Activated CD4-positive, alpha-beta memory T cell treated with anti-CD3 and anti-CD28 coated beads, Interleukin-2, amount 10 ng/mL, durations not matched to agents 7 days and 5 days (primary cell): ENCODE results near the gene CXCL17. TPM values are rescaled to one million over a fixed set of nuclear protein-coding genes. Genes with fewer than 3 reads are reported as not detected.
A peak's percentile ranks its signal among the peaks of the same experiment; 100 is the strongest.
"Not testable (repeated sequence)": the region's sequence is repeated elsewhere in the genome, so short reads cannot be mapped to it uniquely, and the experiment has no call there.

Experiments
- CTCF ChIA-PET: fragments of 350-600 bp; sonication (Branson Sonifier 250); formaldehyde crosslinking; loops from one replicate; lab custom pipeline; 2021; ENCODE audit warnings: antibody characterized with exemption, inconsistent platforms; lab: Charles Lee
- POLR2A ChIA-PET: fragments of 350-600 bp; sonication (Branson Sonifier 250); formaldehyde crosslinking; loops from one replicate; lab custom pipeline; 2021; ENCODE audit warnings: antibody characterized with exemption; lab: Charles Lee
- DNase-seq: peaks from one replicate; pipeline ENCODE4 v3.0.0-alpha.2; 2020
- H3K27ac Mint-ChIP-seq: one replicate; pipeline ENCODE4 v1.8.0; 2021; ENCODE audit warnings: mild to moderate bottlenecking, mixed read lengths
- H3K27me3 Mint-ChIP-seq: one replicate; pipeline ENCODE4 v1.8.0; 2021; ENCODE audit warnings: mixed read lengths
- H3K36me3 Mint-ChIP-seq: one replicate; pipeline ENCODE4 v1.8.0; 2021; ENCODE audit warnings: low read depth, mixed read lengths
- H3K4me1 Mint-ChIP-seq: one replicate; pipeline ENCODE4 v1.8.0; 2021; ENCODE audit warnings: mixed read lengths
- H3K4me3 Mint-ChIP-seq: one replicate; pipeline ENCODE4 v1.8.0; 2021; ENCODE audit warnings: mild to moderate bottlenecking, mixed read lengths
- H3K9me3 Mint-ChIP-seq: one replicate; pipeline ENCODE4 v1.8.0; 2021; ENCODE audit warnings: mixed read lengths
- total RNA-seq, 2 experiments: library from RNA; stranded (reverse); gene quantifications; one replicate each; pipeline ENCODE4 v1.2.3, GENCODE V29; 2021

CXCL17 gene
- not detected for total RNA-seq

- Mint-ChIP-seq H3K4me3 (no peak within 1 kb of the TSS), H3K27me3 (peaks cover 5% of the 10 kb centered on the region), H3K4me1 (peaks cover 29% of the 10 kb centered on the region), H3K27ac (no peak within 1 kb of the TSS), H3K9me3 (no peaks in the 10 kb centered on the region), H3K36me3 (no peaks in the 10 kb centered on the region)
- POLR2A ChIA-PET: no interaction called here
- CTCF ChIA-PET: interaction anchor here (0.7 to 3.0 kb wide), 5 partner anchors 7 to 124 kb away, joined by 3 to 91 read pairs (median 18); partner anchors contain the start of gene CEACAM1
- DNase-seq: no peak
Observed at GRCh38 chr19:42442833-42443232, at the start of gene CXCL17. TSS of gene CXCL17 (minus strand) at chr19:42442946. CDS start at chr19:42442832, 114 bp downstream.

- DNase-seq: no peak
- Mint-ChIP-seq H3K4me3 (no peak overlapping the region), H3K27me3 (no peaks in the 10 kb centered on the region), H3K27ac (no peak overlapping the region), H3K9me3 (no peaks in the 10 kb centered on the region), H3K4me1 (peaks cover 35% of the 10 kb centered on the region), H3K36me3 (peaks cover 9% of the 10 kb centered on the region)
- POLR2A ChIA-PET: interaction anchor here (1.9 kb wide), 1 partner anchor 9 kb away, joined by 6 read pairs; no protein-coding TSS in a partner anchor
- CTCF ChIA-PET: interaction anchor here (1.0 to 1.4 kb wide), 2 partner anchors 11 to 48 kb away, joined by 3 to 5 read pairs; no protein-coding TSS in a partner anchor
Observed at GRCh38 chr19:42488783-42489521, 46.2 kb upstream of the CXCL17 start.

- Mint-ChIP-seq H3K4me3 (no peak overlapping the region), H3K36me3 (peaks cover 13% of the 10 kb centered on the region), H3K9me3 (peaks cover 2% of the 10 kb centered on the region), H3K27me3 (peaks cover 2% of the 10 kb centered on the region), H3K27ac (peak overlapping the region; percentile 82), H3K4me1 (peaks cover 44% of the 10 kb centered on the region)
- ChIA-PET CTCF (interaction anchor here (0.9 to 1.5 kb wide), 4 partner anchors 11 to 47 kb away, joined by 3 to 5 read pairs (median 3); no protein-coding TSS in a partner anchor), POLR2A (interaction anchor here (0.6 to 1.9 kb wide), 3 partner anchors 10 to 624 kb away, joined by 3 to 7 read pairs (median 6); no protein-coding TSS in a partner anchor)
- DNase-seq: no peak
Observed at GRCh38 chr19:42487798-42488178, 45.0 kb upstream of the CXCL17 start.

- Mint-ChIP-seq H3K27ac (peak overlapping the region; percentile 82), H3K4me1 (peaks cover 44% of the 10 kb centered on the region), H3K36me3 (peaks cover 13% of the 10 kb centered on the region), H3K4me3 (peak overlapping the region; percentile 33), H3K9me3 (peaks cover 2% of the 10 kb centered on the region), H3K27me3 (peaks cover 2% of the 10 kb centered on the region)
- ChIA-PET CTCF (interaction anchor here (0.9 to 1.5 kb wide), 4 partner anchors 12 to 47 kb away, joined by 3 to 5 read pairs (median 3); no protein-coding TSS in a partner anchor), POLR2A (interaction anchor here (1.3 to 1.9 kb wide), 2 partner anchors 11 to 15 kb away, joined by 6 to 7 read pairs; no protein-coding TSS in a partner anchor)
- DNase-seq: peak; percentile 70
Observed at GRCh38 chr19:42487032-42487797, 44.5 kb upstream of the CXCL17 start.

GRCh38 chr19:42485036-42485435 is 42.3 kb upstream of the CXCL17 start:
- not testable (repeated sequence) for H3K27me3 Mint-ChIP-seq, H3K4me3 Mint-ChIP-seq, H3K9me3 Mint-ChIP-seq, H3K27ac Mint-ChIP-seq, DNase-seq
- CTCF ChIA-PET: interaction anchor here (0.6 to 1.6 kb wide), 2 partner anchors 45 to 473 kb away, joined by 3 to 8 read pairs; no protein-coding TSS in a partner anchor
- POLR2A ChIA-PET: interaction anchor here (1.2 to 1.5 kb wide), 2 partner anchors 36 to 43 kb away, joined by 3 to 6 read pairs; partner anchors contain the start of gene CEACAM1
- Mint-ChIP-seq H3K4me1 (peaks cover 62% of the 10 kb centered on the region), H3K36me3 (peaks cover 13% of the 10 kb centered on the region)

- H3K4me1 Mint-ChIP-seq: peaks cover 49% of the 10 kb centered on the region
- peaks cover 2% of the 10 kb centered on the region for H3K27me3 Mint-ChIP-seq
- ChIA-PET CTCF (no interaction called here), POLR2A (interaction anchor here (0.7 to 1.1 kb wide), 2 partner anchors 13 to 21 kb away, joined by 3 to 4 read pairs; no protein-coding TSS in a partner anchor)
- peaks cover 2% of the 10 kb centered on the region for H3K9me3 Mint-ChIP-seq
- peak overlapping the region; percentile 88 for H3K27ac Mint-ChIP-seq
- H3K36me3 Mint-ChIP-seq: peaks cover 9% of the 10 kb centered on the region
- H3K4me3 Mint-ChIP-seq: peak overlapping the region; percentile 25
- peak; percentile 58 for DNase-seq
Observed at GRCh38 chr19:42480335-42481095, 37.8 kb upstream of the CXCL17 start.

- peak overlapping the region; percentile 45 for H3K27ac Mint-ChIP-seq
- peaks cover 4% of the 10 kb centered on the region for H3K27me3 Mint-ChIP-seq
- peaks cover 44% of the 10 kb centered on the region for H3K4me1 Mint-ChIP-seq
- no peak overlapping the region for H3K4me3 Mint-ChIP-seq
- peaks cover 2% of the 10 kb centered on the region for H3K9me3 Mint-ChIP-seq
- peaks cover 9% of the 10 kb centered on the region for H3K36me3 Mint-ChIP-seq
- ChIA-PET CTCF (interaction anchor here (0.7 to 1.0 kb wide), 3 partner anchors 25 to 240 kb away, joined by 3 to 4 read pairs (median 3); no protein-coding TSS in a partner anchor), POLR2A (interaction anchor here (0.7 to 1.1 kb wide), 3 partner anchors 13 to 49 kb away, joined by 3 to 4 read pairs (median 3); partner anchors contain the start of gene CEACAM1)
- no peak for DNase-seq
Observed at GRCh38 chr19:42479736-42480135, 37.0 kb upstream of the CXCL17 start.

GRCh38 chr19:42478765-42479311 is 36.1 kb upstream of the CXCL17 start:
- H3K9me3 Mint-ChIP-seq: peaks cover 2% of the 10 kb centered on the region
- H3K27me3 Mint-ChIP-seq: peaks cover 5% of the 10 kb centered on the region
- no peak overlapping the region for H3K27ac Mint-ChIP-seq
- ChIA-PET CTCF (interaction anchor here (1.0 to 1.6 kb wide), 2 partner anchors 36 to 38 kb away, joined by 3 read pairs; no protein-coding TSS in a partner anchor), POLR2A (interaction anchor here (0.7 to 1.0 kb wide), 2 partner anchors 12 to 50 kb away, joined by 3 read pairs; partner anchors contain the start of gene CEACAM1)
- no peak overlapping the region for H3K4me3 Mint-ChIP-seq
- peaks cover 5% of the 10 kb centered on the region for H3K36me3 Mint-ChIP-seq
- no peak for DNase-seq
- H3K4me1 Mint-ChIP-seq: peaks cover 37% of the 10 kb centered on the region

- Mint-ChIP-seq H3K4me1 (peaks cover 30% of the 10 kb centered on the region), H3K36me3 (peaks cover 2% of the 10 kb centered on the region), H3K27me3 (peaks cover 3% of the 10 kb centered on the region), H3K4me3 (no peak overlapping the region), H3K9me3 (no peaks in the 10 kb centered on the region), H3K27ac (no peak overlapping the region)
- POLR2A ChIA-PET: no interaction called here
- CTCF ChIA-PET: interaction anchor here (0.6 to 1.6 kb wide), 2 partner anchors 25 to 37 kb away, joined by 3 read pairs; no protein-coding TSS in a partner anchor
- no peak for DNase-seq
Observed at GRCh38 chr19:42477933-42478332, 35.2 kb upstream of the CXCL17 start.

- Mint-ChIP-seq H3K9me3 (no peaks in the 10 kb centered on the region), H3K36me3 (peaks cover 2% of the 10 kb centered on the region), H3K4me1 (peaks cover 30% of the 10 kb centered on the region), H3K27ac (no peak overlapping the region), H3K4me3 (no peak overlapping the region), H3K27me3 (peaks cover 3% of the 10 kb centered on the region)
- DNase-seq: no peak
- CTCF ChIA-PET: interaction anchor here (1.6 kb wide), 1 partner anchor 38 kb away, joined by 3 read pairs; no protein-coding TSS in a partner anchor
- POLR2A ChIA-PET: no interaction called here
Observed at GRCh38 chr19:42477117-42477516, 34.4 kb upstream of the CXCL17 start.

GRCh38 chr19:42475366-42475765 is 32.6 kb upstream of the CXCL17 start:
- no peak overlapping the region for H3K27ac Mint-ChIP-seq
- CTCF ChIA-PET: interaction anchor here (1.1 kb wide), 1 partner anchor 35 kb away, joined by 4 read pairs; no protein-coding TSS in a partner anchor
- peaks cover 2% of the 10 kb centered on the region for H3K36me3 Mint-ChIP-seq
- peaks cover 3% of the 10 kb centered on the region for H3K27me3 Mint-ChIP-seq
- no peak overlapping the region for H3K4me3 Mint-ChIP-seq
- no peak for DNase-seq
- no peaks in the 10 kb centered on the region for H3K9me3 Mint-ChIP-seq
- POLR2A ChIA-PET: interaction anchor here (1.2 to 1.6 kb wide), 2 partner anchors 9 to 26 kb away, joined by 3 to 4 read pairs; no protein-coding TSS in a partner anchor
- peaks cover 16% of the 10 kb centered on the region for H3K4me1 Mint-ChIP-seq
